Stimulated activated CD4-positive, alpha-beta T cell treated with anti-CD3 and anti-CD28 coated beads, Interleukin-4, amount 100 ng/mL, for 4 hours (primary cell): ENCODE measurements around the gene C16orf74.

Source experiments
- DNase-seq, 2 experiments: peaks; one replicate each; pipeline ENCODE4 v3.0.0-alpha.2; 2020

Gene C16orf74

DNA sequence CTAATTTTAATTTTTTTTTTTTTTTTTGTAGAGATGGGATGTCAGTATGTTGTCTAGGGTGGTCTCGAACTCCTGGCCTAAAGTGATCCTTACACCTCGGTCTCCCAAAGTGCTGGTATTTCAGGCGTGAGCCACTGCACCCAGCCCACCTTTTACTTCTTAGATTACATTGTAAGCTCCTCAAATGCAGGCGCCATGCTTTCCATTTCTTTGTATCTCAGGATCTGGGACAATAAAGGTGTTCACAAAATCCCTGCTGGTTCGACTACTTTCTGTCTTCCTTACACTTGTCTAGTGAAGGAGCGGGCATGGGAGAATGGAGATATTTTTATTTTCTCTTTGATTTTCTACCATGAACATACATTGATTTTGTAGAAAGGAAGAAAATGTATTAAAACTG, 23.2 kb upstream of the C16orf74 start:
- no peak for DNase-seq

DNA sequence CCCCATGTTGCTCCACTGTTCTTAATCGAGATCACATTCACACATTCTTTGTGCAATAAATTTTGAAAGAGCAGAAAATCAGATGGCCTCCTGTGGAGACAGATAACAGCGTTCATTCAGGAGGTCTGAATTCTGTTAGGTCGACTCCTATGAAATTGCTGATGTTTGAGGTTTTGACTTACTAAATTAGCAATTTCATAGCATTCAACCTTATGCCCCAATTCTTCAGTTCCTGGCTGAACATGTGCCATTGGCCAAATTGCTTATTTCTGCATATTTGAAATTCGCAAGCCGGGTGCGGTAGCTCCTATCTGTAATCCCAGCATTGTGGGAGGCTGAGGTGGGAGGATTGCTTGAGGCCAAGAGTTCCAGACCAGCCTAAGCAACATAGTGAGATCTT, 22.1 kb upstream of the C16orf74 start:
- no peak for DNase-seq

DNA sequence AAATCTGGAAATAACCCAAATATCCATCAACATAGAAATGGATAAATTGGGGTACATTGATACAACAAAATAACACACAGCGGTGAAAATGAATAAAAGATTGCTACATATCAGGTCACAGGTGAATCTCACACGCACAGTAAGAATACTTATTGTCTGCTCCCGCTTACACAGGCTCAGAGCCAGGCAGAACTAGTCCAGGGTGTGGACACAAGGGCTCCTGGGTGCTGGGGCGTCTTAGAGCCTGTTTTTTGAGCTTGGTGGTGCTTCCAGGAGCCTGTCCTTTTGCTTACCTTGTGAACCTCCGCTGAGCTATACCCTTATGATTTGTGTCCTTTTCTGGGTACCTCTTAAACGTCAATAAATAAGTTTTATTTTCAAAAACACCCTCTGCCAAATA, 19.8 kb upstream of the C16orf74 start:
- no peak for DNase-seq

DNA sequence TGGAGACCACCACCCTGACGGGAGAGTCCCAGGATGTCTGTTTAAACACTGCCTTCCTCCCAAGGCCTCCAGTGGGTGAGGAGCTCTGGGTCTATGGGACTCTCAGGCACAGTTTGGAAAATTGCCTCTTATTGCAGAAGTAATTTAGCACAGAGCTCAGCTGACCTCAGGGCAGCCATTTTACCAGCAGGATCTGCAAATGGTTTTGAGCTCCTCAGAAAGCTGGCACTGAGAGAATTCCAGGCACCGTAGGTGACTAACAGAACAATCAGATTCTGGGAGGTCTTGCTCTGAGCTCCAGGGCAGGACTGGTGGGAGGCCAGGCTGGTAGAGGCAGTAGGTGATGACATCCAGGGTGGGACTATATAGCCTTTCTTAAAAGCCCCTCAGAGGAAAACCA, 17.3 kb upstream of the C16orf74 start:
- no peak for DNase-seq

DNA sequence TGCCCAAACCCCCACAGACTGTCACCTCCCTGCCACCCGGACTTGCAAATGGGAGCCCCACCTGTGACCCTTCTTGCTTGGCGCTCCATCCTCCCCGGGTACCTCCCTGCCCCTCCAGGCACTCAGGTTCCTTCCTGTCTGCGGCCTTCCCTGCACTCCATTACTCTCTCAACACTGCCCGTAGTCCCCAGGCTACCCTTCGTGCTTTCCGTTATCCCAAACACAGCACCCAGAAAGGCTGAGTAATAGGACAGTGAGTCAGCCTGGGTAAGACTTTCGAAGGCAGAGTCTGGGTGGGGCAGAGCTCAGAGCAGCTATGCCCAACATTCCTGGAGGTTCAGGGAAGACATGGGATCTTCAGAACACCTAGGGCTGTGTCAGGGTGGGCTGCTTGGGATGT, 16.6 kb upstream of the C16orf74 start:
- DNase-seq: no peak

DNA sequence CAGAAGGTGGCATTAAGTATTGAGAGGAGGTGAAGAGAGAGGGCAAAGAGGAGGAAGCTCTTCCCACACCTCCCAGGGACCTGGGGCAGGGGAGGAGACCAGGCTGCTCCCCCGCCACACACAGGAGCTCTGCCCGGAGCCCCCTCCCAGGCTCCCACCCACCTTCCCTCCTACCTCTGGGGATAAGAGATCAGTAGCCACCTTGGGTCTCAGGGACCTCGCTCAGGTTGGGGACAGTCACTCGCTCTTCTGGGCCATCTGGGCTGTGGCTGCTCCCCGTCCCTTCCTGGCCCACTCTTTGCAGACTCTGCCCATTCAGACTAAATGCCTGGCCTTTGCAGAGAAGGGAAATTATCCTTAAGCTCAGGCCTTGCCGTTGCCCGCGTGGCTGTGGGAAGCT, 14.9 kb upstream of the C16orf74 start:
- no peak for DNase-seq

DNA sequence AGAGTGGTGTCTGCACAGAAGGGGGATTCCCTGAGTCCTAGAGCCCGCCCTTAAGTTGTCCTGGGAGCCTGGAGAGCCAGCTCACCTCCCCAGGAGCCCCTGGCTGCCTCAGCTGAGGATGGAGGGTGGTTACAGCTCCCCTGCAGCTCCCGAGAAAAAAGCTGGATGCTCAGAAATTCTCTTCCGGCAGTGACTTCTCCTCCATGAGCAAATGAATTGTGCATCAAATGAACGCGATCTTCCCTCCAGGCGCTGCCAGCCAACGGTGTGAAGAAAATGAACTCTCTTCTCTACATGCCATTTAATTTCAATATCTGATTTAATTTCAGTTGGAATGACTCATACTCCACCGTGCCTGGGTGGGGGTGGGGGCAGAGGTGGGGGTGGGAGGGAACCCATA, 14.3 kb upstream of the C16orf74 start:
- no peak for DNase-seq

DNA sequence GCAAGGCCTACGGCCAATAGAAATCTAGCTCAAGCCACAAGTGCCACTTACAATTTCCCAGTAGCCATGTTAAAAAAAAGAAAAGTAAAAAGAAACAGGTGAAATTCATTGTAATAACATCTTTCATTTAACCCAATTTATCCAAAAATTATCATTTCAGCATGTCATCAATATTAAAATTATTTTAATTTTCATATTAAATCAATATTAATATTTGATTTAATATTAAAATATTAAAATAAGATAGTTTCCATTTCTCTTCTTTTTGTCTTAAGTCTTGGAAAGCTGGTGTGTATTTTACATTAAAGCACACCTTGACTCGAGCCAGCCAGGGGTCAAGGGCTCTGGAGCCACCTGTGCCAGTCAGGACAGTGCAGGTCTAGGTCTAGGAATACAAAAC, 12.7 kb upstream of the C16orf74 start:
- DNase-seq: no peak

DNA sequence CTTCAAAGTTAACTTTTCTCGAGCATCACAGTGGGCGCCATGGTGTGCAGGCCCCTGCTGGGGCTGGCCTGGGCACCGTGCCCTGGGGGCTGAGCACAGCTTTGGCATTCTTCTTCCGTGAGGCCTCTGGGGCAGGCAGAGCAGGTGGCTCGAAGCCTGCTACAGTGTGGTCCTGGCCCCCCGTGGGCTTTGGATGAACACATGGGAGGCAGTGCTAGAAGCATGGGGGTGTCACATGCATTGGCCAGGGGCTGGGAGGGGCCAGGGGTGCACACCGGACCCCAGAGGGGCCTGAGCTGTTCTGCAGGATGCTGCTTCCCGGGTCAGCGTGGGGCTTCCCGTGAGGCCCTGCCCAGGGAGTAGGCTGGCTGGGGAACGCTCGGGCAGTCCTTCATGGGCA, 12.1 kb upstream of the C16orf74 start:
- no peak for DNase-seq

DNA sequence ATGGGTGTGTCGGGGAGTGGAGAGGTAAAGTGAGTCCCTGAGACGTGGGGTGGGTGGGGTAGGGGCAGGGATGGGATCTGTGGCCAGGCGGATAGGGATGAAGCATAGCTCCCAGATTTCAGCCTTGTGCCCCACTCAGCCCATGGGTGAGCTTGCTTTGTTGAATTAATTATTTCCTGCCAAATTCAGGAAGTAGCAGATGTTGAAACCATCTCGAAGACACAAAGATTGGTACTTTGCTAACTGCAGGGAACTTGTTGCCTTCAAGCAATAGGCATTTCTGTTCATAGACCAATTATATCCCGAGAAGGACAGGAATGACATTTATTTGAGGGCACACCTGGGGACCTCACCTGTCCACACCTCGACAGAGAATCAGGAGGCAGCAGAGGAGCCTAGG, 11.0 kb upstream of the C16orf74 start:
- DNase-seq: no peak

DNA sequence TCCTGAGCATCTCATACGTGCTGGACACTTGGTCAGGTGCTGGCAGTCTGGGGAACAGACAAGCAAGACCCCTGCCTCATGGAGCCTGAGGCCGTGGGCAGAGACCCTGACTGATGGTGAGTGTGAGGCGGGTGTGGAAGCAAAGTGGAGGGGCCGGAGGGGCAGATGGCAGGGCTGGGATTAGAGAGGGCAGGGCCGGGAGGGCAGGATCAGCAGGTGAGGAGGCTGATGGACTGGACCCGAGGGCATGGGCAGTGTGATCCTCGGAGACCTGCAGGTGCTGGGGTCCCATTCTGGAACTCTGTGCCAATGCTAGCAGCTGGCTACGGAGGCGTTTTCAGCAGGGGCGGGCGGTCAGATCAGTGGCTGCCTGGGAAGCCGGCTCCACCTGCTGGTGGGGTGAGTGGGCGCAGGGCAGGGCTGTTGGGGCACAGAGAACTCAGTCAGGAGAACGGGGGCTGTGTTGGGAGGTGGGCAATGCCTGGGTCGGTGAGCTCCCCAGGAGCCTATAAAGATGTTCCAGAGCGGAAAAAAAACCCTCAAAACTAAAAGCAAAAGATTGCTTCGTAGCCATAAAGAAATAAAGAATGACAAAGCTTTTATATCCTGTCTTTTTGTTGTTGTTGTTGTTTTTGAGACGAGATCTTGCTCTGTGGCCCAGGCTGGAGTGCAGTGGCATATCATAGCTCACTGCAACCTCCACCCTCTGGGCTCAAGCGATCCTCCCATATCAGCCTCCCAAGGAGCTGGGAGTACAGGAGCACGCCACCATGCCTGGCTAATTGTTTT, 8.9 kb upstream of the C16orf74 start:
- DNase-seq: no peak

DNA sequence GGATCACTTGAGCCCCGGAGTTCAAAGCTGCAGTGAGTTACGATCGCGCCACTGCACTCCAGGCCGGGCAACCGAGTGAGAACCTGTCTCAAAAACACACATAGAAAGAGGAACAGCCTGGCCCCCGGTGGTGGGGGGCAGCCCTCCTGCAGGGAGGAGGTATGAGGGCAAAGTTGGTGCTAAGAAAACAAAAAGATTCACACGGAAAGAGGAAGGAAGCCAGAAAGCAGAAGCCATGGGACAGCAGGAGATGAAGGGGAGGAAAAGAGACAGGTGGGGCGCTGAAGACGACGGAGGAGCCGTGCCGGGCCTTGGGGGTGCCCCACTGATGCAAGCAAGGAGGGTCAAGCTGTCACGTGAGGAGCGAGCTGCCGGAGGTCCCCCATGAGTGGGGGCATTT, 8.2 kb upstream of the C16orf74 start:
- no peak for DNase-seq

DNA sequence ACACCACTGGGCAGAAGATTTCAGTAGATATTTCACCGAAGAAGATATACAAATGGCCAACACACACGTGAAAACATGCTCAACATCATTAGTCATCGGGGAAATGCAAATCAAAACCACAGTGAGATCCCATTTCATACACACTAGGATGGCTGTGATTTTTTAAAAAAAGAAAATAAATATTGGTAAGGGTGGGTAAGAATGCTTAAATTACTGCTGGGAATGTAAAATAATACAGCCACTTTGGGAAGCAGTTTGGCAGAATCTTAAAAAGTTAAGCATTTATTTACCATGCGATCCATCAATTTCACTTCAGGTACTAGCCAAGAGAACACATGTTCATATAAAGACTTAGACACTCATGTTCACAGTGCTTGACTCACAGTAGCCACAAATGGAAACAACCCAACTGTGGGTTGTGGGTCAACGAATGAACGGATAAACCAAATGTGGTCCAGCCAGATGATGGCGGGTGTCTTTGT, 6.5 kb upstream of the C16orf74 start:
- no peak for DNase-seq

DNA sequence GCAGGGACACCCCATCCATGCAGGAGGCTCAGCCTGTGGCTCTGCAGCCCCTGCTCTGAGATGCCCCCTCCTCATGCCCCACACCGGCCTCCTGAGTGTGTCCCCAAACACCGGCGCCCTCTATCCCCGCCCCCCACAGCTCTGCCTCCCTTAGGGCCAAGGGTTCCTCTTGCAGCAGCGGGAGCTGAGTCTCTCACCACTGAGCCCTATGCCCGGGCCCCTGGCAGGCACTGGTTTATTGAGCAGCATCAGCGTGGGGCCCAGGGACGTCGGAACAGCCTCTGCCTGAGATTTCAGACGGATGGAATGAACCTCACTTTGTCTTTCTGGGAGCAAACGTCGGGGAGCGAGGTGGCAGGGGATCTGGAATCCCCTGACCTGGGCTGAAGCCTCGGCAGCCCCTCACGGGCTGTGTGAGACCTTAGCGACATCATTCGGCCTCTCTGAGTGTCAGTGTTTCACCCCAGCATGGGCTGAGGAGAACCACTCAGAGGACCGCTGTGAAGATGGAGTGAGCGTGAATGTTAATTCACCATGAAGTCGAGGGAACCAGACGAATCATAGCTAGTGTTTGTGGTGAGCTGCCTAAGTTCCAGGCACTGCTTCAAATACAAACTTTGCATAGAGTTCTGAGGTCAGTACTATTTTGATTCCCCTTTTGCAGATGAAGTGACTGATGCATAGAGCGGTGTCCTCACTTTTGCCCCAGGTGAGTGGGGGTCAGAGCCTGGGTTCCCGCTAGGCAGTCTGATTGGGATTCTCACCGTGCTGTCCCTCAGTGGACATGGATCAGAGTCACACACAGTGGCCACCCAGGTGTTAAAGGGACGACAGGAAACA, 5.3 kb upstream of the C16orf74 start:
- DNase-seq: no peak

DNA sequence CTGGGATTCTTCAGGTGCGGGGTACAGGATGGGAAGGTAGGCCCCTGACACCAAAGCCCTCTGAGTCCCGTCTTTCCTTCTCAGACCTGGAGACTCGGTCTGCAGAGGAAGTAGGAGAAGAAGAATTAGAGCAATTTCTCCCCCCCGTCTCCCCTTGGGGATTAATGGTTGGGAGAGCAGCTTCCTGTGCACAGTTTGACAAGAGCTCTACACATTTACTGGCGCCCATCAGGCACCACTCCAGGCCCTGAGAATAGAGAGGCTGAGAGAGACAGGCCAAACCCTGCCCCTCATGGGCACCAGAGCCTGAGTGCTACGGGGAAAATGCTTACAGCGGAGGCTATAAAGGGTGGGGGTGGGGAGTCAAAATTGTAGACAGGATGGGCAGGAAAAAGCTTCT, 3.5 kb upstream of the C16orf74 start:
- no peak for DNase-seq

DNA sequence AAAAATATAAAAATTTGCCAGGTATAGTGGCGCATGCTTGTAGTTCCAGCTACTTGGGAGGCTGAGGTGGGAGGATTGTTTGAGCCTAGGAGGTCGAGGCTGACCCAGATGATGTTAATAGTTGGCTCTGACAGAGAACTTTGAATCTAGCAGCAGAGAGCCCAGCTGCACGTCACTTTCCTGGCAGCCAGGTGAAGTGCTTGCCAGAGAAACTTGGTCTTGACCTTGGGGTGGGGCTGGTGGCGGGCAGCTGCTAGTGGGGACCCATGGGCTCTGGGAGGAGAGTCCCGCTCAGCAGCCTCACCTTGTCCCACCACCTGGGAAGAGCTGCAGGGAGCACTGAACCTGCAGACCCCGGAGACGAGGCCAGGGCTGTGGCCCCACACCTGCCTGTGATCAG, 3.1 kb upstream of the C16orf74 start:
- DNase-seq: no peak

DNA sequence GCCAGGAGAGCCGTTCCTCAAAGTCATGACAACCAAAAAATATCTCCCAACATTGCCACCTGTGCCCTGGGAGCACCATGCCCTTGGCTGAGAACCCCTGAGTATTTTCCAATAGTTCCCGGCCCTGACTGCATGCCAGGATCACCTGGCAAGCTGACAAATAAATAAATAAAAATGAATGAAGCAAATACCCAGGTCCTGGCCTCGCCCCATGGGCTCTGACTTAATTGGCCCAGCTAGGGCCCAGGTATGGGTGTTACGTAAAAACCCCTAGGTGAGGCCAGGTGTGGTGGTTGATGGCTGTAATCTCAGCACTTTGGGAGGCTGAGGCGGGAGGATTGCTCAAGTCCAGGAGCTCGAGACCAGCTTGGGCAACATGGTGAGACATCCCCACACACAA, 2.7 kb upstream of the C16orf74 start:
- no peak for DNase-seq

DNA sequence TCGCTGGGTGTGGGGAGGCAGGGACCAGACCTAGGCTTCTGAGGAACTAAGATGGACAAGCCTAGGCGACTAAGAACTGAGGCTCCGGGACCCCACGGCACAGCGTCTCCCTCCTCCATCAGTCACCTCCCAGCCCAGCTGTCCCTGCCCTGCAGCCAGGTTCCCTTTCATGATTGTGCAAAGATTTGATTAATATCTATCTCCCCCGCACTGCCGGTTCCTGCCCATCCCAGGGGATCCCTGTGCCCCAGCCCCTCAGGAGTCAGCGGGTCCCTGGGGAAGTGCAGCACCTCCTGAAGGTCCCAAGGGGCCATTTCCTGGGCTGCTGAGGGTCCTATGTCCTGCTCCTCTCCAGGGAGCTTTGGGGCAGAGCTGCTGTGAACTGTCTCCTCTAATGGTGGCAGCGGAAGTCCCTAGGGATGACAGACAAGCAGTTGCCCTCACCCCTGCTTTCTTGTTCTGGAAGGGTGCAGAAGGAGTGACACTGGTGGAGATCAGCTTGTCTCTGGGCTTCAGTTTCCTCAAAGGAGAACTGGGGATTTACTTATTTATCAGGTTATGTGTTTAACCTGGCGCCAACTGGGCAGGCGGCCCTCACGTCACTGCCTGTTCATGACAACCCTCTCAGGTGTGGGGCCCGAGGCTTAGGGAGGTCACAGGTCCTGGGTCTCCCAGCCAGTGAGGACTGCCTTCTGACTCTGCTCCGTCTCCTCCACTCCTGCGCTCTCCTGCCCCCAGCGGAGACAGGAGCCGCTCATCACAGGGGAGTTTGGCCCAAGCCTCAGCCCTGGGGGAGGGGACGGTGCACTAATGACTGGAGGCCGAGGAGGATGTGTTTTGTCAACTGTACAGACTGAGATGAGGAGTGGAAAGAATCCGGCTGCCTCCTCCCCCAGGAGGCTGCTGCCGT, 1.9 kb upstream of the C16orf74 start:
- DNase-seq: no peak

DNA sequence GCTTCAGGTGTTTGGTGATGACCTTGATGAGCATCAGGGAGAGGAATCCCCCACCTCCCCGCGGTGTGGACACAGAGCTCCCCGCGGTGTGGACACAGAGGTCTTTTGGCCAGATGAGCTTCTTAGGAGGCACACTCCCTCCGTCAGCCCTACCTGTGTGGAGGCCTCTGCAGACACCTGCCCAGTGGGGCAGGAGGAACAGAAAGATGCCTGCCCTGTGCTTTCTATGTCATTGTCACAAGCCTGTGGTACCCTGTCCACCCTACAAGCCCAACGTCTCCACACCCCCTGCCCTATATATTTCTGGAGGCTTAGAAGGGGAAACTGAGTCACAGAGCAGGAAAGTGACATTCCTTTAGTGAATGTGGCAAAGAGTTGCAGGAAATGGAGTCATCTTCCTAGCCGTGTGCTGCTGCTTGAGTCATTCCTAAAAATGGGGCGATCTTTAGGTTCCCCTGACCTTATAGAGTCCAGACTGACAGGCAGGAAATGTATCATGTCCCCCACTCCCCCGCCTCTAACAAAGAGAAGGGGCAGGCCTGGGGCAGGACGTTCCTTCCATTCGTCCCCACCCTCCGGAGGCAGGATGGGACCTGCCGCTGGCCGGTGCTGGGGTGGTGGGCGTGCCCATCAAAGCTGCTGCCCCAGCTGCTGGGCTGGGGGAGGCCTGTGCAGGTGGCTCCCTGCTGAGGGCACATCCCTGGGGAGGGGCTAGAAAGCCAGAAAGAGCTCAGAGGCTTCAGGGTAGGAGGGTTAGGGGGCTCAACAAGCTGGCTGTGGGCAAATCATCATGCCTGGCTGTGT, 1.0 kb upstream of the C16orf74 start:
- DNase-seq: no peak

DNA sequence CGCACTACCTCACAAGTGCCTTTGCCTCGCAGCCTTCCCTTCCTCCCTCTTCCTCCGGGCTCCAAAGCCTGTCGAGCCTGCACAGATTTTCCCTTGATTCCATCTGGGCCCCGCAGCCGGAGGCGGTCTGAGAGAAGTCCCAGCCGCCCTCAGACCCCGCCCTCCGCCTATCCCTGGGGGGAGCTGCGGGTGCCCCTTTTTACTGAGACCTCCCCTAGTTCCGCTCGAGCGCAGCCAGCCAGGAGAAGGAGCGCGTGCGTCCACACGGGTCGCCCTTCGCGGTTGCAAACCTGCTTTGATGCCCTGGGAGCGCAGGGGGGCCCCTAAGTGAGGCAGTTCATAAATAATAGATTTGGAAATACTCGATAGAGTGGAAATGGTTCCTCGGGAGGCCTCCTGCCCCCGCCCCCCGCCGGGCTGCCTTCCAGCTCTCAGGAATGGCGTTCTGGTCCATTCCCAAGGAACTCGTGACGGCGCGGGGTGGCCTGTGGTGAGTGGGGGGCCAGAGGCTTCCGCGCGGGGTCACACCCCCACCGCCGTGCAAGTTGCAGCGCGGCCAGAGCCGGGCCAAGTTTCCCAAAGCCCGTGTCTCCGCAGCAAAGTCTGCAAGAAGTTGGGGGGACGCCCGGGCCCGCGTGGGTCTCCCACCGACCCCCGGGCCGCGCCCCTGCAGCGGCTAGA, 610 bp downstream of the C16orf74 start:
- no peak for DNase-seq

DNA sequence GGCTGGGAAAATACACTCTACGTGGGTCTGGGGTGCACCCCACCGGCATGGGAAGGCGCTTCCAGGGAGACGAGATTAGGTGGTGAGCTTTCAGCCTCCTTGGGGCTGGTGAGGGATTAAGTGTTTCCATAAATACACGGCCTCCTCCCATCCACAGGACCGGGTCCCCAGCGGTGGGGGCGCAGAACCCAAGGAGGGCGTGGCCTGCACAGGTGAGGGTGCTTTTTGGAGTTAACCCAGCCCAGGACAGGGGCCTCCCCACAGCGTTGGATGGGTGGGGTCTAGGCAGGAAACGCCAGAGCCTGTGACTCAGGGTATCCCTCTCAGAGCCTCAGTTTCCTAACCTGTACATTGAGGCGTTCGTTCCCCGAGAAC, 1.1 kb downstream of the C16orf74 start:
- DNase-seq: no peak
